22Rv1 (cell line): ENCODE measurements around the gene RHBDL3.

Experiments
- ZFX ChIP-seq: fragments of 450-650 bp; IDR thresholded peaks from 2 replicates; pipeline ENCODE4 v1.6.1; 2017; ENCODE audit warnings: antibody characterized with exemption, borderline replicate concordance
- TF ChIP-seq, protein P1 (sequence below): fragments of 450-650 bp; IDR thresholded peaks from 2 replicates; pipeline ENCODE4 v1.5.1; 2017; ENCODE audit warnings: mild to moderate bottlenecking

DNA sequence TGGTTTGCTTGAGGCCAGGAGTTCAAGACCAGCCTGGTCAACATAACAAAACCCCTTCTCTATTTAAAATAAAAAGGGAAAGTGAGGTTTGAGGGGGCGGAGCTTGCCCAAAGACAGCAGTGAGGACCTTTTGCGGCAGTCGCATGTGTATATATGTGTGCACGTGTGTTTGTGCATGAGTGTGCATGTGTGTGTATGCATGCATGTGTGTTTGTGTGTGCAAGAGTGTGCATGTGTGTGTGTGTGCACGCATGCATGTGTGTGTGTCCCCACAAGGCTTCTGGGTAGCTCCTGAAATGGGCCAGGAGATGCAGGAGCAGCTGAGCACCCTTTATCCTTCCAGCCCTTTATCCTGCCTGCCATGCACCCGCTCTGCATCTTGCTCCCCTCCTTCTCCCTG, 9.0 kb downstream of the RHBDL3 start:
- TF ChIP-seq, protein P1, sequence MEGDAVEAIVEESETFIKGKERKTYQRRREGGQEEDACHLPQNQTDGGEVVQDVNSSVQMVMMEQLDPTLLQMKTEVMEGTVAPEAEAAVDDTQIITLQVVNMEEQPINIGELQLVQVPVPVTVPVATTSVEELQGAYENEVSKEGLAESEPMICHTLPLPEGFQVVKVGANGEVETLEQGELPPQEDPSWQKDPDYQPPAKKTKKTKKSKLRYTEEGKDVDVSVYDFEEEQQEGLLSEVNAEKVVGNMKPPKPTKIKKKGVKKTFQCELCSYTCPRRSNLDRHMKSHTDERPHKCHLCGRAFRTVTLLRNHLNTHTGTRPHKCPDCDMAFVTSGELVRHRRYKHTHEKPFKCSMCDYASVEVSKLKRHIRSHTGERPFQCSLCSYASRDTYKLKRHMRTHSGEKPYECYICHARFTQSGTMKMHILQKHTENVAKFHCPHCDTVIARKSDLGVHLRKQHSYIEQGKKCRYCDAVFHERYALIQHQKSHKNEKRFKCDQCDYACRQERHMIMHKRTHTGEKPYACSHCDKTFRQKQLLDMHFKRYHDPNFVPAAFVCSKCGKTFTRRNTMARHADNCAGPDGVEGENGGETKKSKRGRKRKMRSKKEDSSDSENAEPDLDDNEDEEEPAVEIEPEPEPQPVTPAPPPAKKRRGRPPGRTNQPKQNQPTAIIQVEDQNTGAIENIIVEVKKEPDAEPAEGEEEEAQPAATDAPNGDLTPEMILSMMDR, result no peak
- no peak for TF ChIP-seq ZFX
